Endothelial cell of umbilical vein (primary cell): Measurements from ENCODE around the gene ELMO2.

Experiments used
- CTCF ChIP-seq, 2 donors: IDR thresholded peaks; 1 replicate in 1 of 2; 2 replicates in 1 of 2; pipeline ENCODE4 v1.5.1; 2011; ENCODE audit warnings: low read length in 2 of 2, mild to moderate bottlenecking in 2 of 2, moderate library complexity in 2 of 2, control low read depth in 1 of 2, inconsistent platforms in 1 of 2, low read depth in 1 of 2; ENCODE audit not compliant: insufficient read depth in 1 of 2; ENCODE audit errors: extremely low read depth in 1 of 2
- EZH2 ChIP-seq: IDR thresholded peaks from 2 replicates; pipeline ENCODE4 v1.6.1; 2012; ENCODE audit warnings: borderline replicate concordance, low read depth, mild to moderate bottlenecking, moderate library complexity, low read length, inconsistent platforms; ENCODE audit not compliant: severe bottlenecking
- MYC ChIP-seq: IDR thresholded peaks from one replicate; pipeline ENCODE4 v1.6.1; 2011; ENCODE audit warnings: mild to moderate bottlenecking, low read depth, low read length
- POLR2A ChIP-seq: IDR thresholded peaks from 2 replicates; pipeline ENCODE4 v1.6.1; 2012; ENCODE audit warnings: low read depth, mild to moderate bottlenecking, control low read depth, low read length
- POLR2AphosphoS5 ChIP-seq: IDR thresholded peaks from 2 replicates; pipeline ENCODE4 v1.6.1; 2012; ENCODE audit warnings: low read depth, mild to moderate bottlenecking, control low read depth, low read length, moderate library complexity; ENCODE audit not compliant: insufficient read depth

- TF ChIP-seq CTCF (IDR thresholded peaks at IDR 0.05; ENCODE audit: extremely low read depth in 1 of 2, insufficient read depth in 1 of 2, low read depth in 1 of 2, low read length in 2 of 2) (no peak), EZH2 (no peak), POLR2AphosphoS5 (no peak), MYC (no peak), POLR2A (no peak)
Observed at GRCh38 chr20:46352370-46352938, 54.0 kb downstream of the ELMO2 start.
